ENCODE measurements around the gene SEPTIN3.

The SEPTIN3 gene

GRCh38 chr22:42016111-42016510 lies 46.9 kb downstream of the SEPTIN3 start:
- no peak for DNase-seq (ENCODE audit: low read depth)

GRCh38 chr22:42018224-42018623 lies 49.0 kb downstream of the SEPTIN3 start:
- DNase-seq (ENCODE audit: low read depth) = no peak
